Mononuclear cell (primary cell): ENCODE measurements around the gene UMPS. TPM values are rescaled to one million over a fixed set of nuclear protein-coding genes. Genes with fewer than 3 reads are reported as not detected.

Experiments
- H3K27me3 ChIP-seq: 2 replicates; pipeline ENCODE4 v1.6.0; 2011; ENCODE audit warnings: low read length, control low read depth; ENCODE audit not compliant: insufficient read depth
- H3K4me1 ChIP-seq: 2 replicates; pipeline ENCODE4 v1.5.1; 2011; ENCODE audit warnings: mild to moderate bottlenecking, low read length, control low read depth; ENCODE audit not compliant: insufficient read depth
- H3K4me3 ChIP-seq: 2 replicates; pipeline ENCODE4 v1.5.1; 2011; ENCODE audit warnings: mild to moderate bottlenecking, low read length, moderate library complexity
- H3K9me3 ChIP-seq: 2 replicates; pipeline ENCODE4 v1.5.1; 2011; ENCODE audit warnings: low read depth, mild to moderate bottlenecking, control low read depth, low read length
- total RNA-seq: library from RNA; depleted of rRNA; stranded (reverse); fragments of >200 nt; gene quantifications from one replicate; pipeline ENCODE4 v1.2.3, GENCODE V29; 2012

UMPS gene
- total RNA-seq, 1 donor = 15.4 TPM

DNA sequence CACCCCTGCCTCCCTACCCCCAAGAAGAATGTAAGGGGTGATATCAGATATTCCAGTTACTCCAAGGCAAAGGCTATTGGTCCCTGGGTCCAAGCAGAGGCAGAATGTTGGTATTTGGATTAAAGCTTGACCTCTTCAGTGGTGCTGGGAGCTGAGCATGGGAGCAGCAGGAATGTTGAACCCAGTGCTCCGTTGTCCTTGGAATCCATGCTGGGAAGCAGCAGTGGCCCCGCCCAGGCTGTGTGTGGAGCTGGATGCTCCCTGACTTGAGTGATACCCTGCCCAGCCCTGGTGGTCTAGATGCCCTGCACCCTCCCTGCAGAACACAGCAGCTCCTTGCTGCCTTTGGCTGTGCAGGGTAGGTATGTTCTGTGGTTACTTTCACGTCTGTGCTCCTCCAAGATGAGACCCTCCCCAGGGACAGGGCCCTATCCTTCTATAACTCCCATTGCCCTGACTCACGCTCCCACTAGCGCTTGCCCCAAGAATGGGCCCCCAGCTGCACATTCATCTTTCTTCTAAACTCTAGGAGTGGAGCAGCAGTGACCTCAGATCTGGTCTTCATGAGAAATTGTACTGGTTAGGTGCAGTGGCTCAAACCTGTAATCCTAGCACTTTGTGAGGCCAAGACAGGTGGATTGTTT lies 35.1 kb downstream of the UMPS start:
- H3K9me3 ChIP-seq = no peaks in the 10 kb centered on the region
- peaks cover 8% of the 10 kb centered on the region for H3K4me1 ChIP-seq

DNA sequence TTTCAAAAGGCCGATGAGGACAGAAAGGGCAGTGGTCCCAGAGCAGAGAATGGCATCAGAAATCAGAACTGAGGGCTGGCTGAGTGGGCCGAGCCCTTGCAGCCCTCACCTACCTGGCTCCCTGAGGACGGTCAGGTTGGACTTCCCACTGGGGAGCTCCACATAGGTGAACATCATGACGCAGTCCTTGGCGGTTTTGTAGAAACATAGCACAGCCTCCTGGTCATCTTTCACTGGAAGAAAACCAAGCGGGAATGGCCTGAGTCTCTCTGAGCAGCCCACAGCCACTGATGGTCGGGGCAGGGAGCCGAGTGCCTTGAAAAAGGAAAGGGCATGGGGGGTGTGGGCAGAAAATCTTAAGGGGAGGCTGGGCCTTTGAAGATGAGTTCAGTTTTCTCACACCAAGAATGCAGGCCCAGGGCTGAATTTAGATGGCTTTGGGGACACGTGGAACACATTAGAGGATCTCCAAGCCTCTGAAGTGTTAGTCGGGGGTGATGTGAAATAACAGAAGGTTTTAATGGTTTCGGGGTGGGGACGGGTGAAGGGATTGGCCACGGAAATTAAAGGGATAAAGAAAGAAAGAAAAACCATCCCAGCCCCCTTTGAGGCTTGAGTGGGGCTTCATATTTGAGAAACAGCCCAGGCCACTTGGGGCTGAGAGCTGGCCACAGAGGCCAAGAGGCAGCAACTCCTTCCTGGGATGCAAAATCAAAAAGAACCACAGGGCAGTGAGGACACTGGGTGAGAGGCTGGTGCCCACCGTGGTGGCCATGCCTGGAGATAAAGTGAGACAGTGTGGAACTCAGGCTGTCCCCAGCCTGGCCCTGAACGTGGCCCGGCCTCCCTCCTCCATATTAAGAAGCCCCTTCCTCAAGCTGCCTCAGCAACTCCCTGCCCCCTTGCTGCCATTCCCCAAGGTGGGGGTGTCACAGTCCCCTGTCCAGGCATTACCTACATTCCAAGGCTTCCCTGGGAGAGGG lies 36.2 kb downstream of the UMPS start:
- no peak overlapping the region for H3K4me3 ChIP-seq
- no peaks in the 10 kb centered on the region for H3K9me3 ChIP-seq
- H3K4me1 ChIP-seq = peaks cover 3% of the 10 kb centered on the region
- no peaks in the 10 kb centered on the region for H3K27me3 ChIP-seq

More for the DNA sequence above, 35.1 kb downstream of the UMPS start:
- Histone ChIP-seq H3K4me3 (no peak overlapping the region), H3K27me3 (no peaks in the 10 kb centered on the region)

DNA sequence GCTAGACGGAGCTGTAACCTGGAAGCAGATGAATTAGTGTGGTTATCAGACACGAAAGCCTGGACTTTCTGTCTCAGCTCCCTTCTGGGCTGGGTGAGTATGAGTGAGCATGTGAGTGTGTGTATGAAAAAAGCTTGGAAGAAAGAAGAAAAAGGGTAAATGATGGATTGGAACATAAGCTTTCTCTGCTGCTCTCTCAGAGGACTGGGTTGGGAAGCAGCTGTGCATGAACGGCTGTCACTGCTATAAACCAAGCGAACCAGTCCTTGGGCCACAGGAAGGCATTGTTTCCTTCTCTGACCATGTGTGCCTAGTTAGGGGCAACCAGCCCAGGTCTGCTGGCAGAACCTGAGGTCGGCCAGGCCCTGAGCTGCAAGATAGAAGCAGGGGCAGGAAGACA lies 37.0 kb downstream of the UMPS start:
- H3K4me3 ChIP-seq = no peak overlapping the region

DNA sequence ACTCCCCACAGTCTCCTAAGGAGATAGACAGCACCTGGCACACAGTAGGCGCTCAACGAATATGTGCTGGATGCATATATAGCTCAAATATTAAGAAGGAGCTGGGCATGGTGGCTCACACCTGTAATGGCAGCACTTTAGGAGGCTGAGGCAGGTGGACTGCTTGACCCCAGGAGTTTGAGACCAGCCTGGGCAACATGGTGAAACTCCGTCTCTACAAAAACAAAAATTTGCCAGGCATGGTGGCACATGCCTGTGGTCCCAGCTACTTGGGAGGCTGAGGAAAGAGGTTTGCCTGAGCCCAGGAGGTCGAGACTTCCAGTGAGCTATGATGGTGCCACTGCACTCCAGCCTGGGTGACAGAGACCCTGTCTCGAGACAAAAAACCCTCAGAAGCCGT lies 37.4 kb downstream of the UMPS start:
- H3K27me3 ChIP-seq = peaks cover 3% of the 10 kb centered on the region
- no peaks in the 10 kb centered on the region for H3K4me1 ChIP-seq
- H3K9me3 ChIP-seq = no peaks in the 10 kb centered on the region
- H3K4me3 ChIP-seq = no peak overlapping the region

More for the DNA sequence above, 37.0 kb downstream of the UMPS start:
- H3K9me3 ChIP-seq = no peaks in the 10 kb centered on the region
- H3K4me1 ChIP-seq = no peaks in the 10 kb centered on the region
- peaks cover 3% of the 10 kb centered on the region for H3K27me3 ChIP-seq

DNA sequence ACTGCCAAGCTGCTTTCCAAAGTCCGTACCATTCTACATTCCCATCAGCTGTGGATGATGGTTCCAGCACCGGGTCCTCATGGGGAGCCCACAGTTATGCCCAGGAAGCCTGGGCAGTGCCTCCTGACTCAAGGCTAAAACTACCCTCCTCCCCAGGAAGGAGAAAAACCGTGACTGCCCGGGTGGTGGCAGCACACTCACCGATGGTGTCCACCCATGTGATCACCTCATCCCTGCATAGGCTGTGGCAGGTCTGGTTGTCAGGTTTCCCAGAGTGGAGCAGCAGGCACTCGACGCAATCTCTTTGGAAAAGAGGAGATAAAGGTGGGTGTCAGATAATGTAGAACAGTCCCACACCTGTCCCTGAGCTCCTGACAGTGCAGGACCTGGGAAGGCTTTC lies 38.6 kb downstream of the UMPS start:
- no peak overlapping the region for H3K4me3 ChIP-seq
- H3K4me1 ChIP-seq = no peaks in the 10 kb centered on the region
- H3K9me3 ChIP-seq = no peaks in the 10 kb centered on the region
- H3K27me3 ChIP-seq = peaks cover 3% of the 10 kb centered on the region

DNA sequence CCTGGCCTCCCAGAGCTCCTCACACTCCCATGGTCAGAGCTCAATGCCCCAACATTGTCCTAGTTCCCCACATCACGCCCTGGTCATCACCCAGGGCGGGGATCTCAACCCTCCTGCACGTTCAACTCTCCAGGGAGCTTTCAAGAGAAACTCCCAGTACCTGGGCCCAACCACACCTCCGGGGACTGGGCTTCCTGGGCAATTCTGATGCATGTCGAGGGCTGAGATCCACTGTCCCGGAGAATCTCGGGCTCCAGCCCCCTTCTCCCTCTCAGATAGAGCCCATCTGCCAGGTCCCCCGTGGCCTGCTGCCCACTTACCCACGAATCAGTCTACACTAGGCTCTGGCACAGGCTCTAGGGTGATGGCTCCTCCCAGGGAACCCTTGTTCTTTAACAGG lies 39.2 kb downstream of the UMPS start:
- Histone ChIP-seq H3K9me3 (no peaks in the 10 kb centered on the region), H3K27me3 (peaks cover 3% of the 10 kb centered on the region), H3K4me3 (no peak overlapping the region), H3K4me1 (no peaks in the 10 kb centered on the region)

DNA sequence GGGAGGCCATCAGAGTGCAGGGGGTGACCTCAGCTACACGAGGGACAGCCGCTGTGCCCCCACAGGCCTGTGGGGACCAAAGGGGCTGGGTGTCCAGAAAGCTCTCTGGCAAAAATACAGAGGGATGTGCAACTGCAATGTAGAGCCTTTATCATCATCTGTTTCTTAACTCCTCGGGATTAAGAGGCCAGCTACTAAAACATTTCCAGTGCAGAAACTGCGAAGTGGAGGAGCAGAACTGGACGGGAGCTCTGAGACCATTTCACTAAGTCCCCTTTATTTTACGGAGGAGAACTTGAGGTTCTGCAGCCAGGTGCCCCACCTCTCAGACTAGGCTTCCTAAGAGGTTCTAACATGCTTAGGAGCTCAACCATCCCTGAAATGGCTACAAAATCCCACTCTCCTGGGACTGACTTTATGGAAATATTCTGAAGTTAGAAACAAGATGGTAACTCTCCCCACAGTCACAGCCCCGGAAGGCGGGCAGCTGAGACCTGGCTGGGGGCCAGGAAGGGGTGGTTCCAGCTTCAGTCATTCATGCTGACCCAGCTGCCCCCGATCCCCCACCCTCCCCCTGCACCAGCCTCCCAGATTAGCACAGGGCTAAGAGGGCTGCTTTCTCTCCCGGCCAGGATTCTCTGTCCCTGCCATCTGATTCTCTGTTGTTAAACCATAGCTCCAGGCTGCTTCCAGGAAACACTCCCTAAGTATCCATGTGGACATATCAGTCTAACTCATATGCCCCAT lies 40.3 kb downstream of the UMPS start:
- no peaks in the 10 kb centered on the region for H3K9me3 ChIP-seq
- H3K4me3 ChIP-seq = no peak overlapping the region
- no peaks in the 10 kb centered on the region for H3K4me1 ChIP-seq
- peaks cover 3% of the 10 kb centered on the region for H3K27me3 ChIP-seq

DNA sequence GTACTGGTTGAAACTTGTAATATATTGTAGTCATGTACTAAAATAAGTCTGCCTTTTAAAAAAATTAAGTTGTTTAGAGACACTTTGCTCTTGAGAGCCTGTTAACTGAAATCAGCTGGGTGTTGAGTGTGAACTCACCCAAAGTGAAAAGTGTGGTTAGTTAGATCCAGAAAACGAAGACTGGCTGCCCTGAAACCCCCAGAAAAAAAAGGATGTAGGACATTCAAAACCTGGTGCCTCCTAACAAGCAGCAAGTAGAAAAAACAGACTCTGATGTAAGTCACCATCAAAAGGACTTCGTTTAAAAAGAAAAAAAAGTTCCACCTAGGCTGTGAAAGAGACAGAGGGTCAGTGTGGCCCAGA lies 40.8 kb downstream of the UMPS start:
- Histone ChIP-seq H3K27me3 (peaks cover 3% of the 10 kb centered on the region), H3K9me3 (no peaks in the 10 kb centered on the region), H3K4me3 (no peak overlapping the region), H3K4me1 (no peaks in the 10 kb centered on the region)

DNA sequence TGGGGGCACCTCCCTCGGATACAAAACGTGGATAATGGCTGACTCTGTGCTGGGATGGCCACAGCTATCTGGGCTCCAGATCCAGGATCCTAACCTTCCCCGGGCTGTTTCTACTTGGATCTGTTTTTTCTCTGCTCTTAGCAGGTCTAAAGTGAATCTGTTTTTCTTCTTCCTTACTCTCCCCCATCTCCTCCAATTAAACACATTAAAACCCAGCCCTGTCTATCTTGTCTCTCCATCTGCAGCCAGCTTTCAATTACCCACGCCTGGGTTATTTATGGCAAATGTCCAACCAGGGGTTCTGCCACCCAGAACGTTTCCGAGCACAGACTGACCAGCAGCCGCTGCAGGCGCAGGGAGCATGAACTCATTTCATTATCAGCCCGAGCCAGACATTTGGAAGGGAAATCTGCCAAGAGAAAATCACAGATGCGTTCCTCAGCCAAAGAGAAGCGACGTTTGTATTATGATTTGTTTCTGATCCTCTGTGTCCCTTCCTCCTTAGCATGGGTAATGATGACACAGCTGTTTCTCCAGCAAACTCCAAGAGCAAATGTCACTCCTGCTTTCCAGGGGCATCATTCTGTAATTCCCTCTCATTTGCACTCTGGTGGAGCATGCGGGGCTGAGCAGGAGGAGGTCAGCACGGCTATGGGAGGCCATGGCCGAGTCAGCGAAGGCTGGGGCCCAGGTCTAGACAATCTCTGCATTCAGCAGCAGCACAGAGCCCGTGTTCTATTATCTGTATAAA lies 42.0 kb downstream of the UMPS start:
- Histone ChIP-seq H3K4me1 (no peaks in the 10 kb centered on the region), H3K4me3 (no peak overlapping the region), H3K9me3 (no peaks in the 10 kb centered on the region), H3K27me3 (peaks cover 3% of the 10 kb centered on the region)

DNA sequence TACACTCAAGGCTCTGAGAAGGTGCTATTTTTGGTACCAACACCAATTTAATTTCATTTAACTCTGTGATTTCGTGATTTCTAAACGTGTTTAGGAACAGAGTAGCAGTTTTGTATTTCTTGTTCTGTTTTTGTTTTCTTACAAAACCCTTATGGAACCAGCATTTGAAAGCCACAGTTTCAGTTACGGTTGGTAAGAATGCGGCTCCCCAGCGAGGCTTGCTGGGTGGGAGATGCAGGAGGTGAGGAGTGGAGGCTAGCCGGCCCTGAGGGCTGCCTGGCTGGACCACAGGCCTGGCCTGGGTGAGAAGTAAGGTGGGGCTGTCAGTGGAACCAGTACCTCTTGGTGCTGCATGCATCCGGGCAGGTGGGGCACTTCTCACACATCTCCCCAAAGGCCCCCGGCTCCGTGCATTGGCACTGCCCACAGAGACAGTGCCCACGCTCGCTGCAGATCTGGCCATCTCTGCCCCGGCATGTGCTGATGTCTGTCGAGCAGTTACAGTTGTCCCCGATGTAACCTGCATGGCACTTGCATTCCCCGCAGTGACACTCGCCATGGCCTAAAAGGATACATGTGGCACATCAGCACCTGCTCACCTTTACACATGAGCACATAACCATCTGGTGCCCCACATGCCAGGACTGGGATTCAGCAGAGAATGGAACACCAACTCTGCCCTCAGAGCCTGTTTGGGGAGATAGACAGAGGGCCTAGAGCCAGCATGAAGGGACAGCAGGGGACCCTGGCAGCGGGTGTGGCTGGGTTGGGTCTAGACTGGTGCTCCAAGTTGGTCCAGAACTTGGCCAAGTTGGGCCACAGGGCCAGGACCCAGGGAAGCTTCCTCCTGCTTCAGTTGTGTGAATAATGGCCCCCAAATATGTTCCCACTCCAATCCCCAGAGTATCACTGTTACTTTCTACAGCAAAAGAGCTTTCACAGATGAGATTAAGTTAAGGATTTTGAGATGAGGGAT lies 43.4 kb downstream of the UMPS start:
- H3K9me3 ChIP-seq = no peaks in the 10 kb centered on the region
- no peaks in the 10 kb centered on the region for H3K4me1 ChIP-seq
- H3K4me3 ChIP-seq = no peak overlapping the region
- H3K27me3 ChIP-seq = peaks cover 3% of the 10 kb centered on the region

DNA sequence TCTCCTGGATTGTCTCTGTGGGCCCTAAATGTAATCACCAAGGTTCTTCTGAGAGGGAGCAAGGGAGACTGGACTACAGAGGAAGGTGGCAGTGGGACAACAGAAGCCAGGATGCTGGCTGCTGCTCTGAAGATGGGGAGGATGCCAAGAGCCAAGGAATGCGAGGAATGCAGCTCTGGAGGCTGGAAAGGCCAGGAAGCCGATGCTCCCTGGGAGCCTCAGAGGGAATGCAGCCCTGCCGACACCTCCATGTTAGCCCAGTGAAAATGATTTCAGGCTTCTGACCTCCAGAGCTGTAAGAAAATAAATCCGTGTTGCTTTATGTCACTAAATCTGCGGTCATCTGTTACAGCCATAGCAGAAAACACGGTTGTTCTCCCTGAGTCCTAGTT lies 44.1 kb downstream of the UMPS start:
- H3K9me3 ChIP-seq = no peaks in the 10 kb centered on the region
- H3K27me3 ChIP-seq = peaks cover 3% of the 10 kb centered on the region
- no peaks in the 10 kb centered on the region for H3K4me1 ChIP-seq
- H3K4me3 ChIP-seq = no peak overlapping the region

DNA sequence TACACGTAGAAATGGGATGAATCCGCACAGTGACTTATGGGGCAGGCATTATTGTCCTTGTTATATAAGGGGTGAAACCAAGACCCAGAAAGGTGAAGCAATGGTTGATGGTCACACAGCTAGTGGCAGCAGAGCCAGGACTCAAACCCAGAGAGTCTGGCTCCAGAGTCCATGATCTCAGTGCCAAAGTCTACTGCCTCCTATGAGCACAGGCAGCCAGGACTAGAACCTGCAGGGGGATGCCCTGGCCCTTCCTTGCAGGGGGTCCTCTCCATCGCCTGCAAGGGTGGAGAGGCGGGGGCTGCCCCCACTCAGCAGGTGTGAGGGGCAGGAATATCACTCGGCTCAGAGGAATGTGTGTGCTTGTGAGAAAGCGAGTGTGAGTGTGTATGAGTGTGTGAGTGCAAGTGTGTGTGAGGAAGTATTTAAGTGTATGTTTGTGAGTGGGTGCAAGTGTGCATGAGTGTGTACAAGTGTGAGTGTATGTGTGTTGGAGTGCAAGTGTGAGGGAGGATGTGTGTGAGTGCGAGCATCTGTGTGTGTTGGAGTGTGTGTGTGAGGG lies 44.7 kb downstream of the UMPS start:
- Histone ChIP-seq H3K27me3 (peaks cover 3% of the 10 kb centered on the region), H3K9me3 (no peaks in the 10 kb centered on the region), H3K4me1 (no peaks in the 10 kb centered on the region), H3K4me3 (no peak overlapping the region)

DNA sequence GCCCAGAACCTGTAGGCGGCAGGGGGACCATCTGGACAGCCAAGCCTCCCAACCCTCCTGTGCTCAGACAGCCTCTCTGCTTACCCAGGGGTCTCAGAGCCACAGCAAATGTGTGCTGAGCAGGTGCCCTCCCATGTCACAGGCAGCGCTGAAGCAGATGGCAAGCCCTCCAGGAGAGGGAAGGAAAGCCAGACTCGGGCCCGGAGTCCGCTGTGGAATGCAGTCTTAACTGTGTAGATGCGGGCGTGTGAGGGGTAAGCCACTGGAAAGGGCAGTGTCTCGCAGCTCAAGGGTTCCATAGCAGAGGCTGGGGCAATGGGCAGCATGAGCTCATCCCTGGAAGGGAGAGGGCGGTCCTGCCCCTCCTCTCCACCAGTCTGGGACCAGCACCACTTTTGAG lies 45.6 kb downstream of the UMPS start:
- no peaks in the 10 kb centered on the region for H3K9me3 ChIP-seq
- peaks cover 3% of the 10 kb centered on the region for H3K27me3 ChIP-seq
- peaks cover 4% of the 10 kb centered on the region for H3K4me1 ChIP-seq
- no peak overlapping the region for H3K4me3 ChIP-seq
